Left kidney (tissue), 2 donors: ENCODE measurements around the gene ACO1. TPM values are rescaled to one million over a fixed set of nuclear protein-coding genes. Genes with fewer than 3 reads are reported as not detected.

Experiments used
- DNase-seq: peaks from one replicate; pipeline ENCODE4 v3.0.0-alpha.2; 2013
- polyA plus RNA-seq: library from polyadenylated mRNA; unstranded; fragments of 120-200 nt; gene quantifications from one replicate; pipeline ENCODE4 v1.2.1, GENCODE V29; 2013; ENCODE audit not compliant: insufficient read length

ACO1 gene
- polyA plus RNA-seq, 1 donor, result 47.2 TPM

- DNase-seq, result no peak
Measured at GRCh38 chr9:32380944-32381343, 3.5 kb upstream of the ACO1 start.

- DNase-seq, result no peak
Measured at GRCh38 chr9:32382565-32383320, 1.7 kb upstream of the ACO1 start.

- no peak for DNase-seq
Measured at GRCh38 chr9:32384002-32384363, 460 bp upstream of the ACO1 start.

- no peak for DNase-seq
Measured at GRCh38 chr9:32385152-32385884, 875 bp downstream of the ACO1 start.

GRCh38 chr9:32385885-32386283, 1.4 kb downstream of the ACO1 start:
- no peak for DNase-seq

GRCh38 chr9:32387256-32387655, 2.8 kb downstream of the ACO1 start:
- no peak for DNase-seq

GRCh38 chr9:32389365-32389764, 4.9 kb downstream of the ACO1 start:
- no peak for DNase-seq

GRCh38 chr9:32393911-32394310, 9.5 kb downstream of the ACO1 start:
- no peak for DNase-seq

- DNase-seq, result no peak
Measured at GRCh38 chr9:32394381-32395049, 10.1 kb downstream of the ACO1 start.

GRCh38 chr9:32395510-32396216, 11.2 kb downstream of the ACO1 start:
- no peak for DNase-seq

- no peak for DNase-seq
Measured at GRCh38 chr9:32398207-32398606, 13.8 kb downstream of the ACO1 start.

GRCh38 chr9:32399110-32399815, 14.8 kb downstream of the ACO1 start:
- no peak for DNase-seq

GRCh38 chr9:32401488-32401887, 17.0 kb downstream of the ACO1 start:
- DNase-seq, result no peak

GRCh38 chr9:32403567-32404260, 19.3 kb downstream of the ACO1 start:
- DNase-seq, result no peak

GRCh38 chr9:32404402-32404801, 20.0 kb downstream of the ACO1 start:
- no peak for DNase-seq

- no peak for DNase-seq
Measured at GRCh38 chr9:32404856-32405255, 20.4 kb downstream of the ACO1 start.

GRCh38 chr9:32405506-32405905, 21.1 kb downstream of the ACO1 start:
- no peak for DNase-seq

GRCh38 chr9:32406046-32406445, 21.6 kb downstream of the ACO1 start:
- no peak for DNase-seq

GRCh38 chr9:32411753-32412152, 27.3 kb downstream of the ACO1 start:
- DNase-seq, result no peak

- DNase-seq, result no peak
Measured at GRCh38 chr9:32412440-32412839, 28.0 kb downstream of the ACO1 start.

GRCh38 chr9:32413424-32413823, 29.0 kb downstream of the ACO1 start:
- DNase-seq, result no peak
